ENCODE data around the gene ACE2.

GRCh38 chrX:15643786-15644559, 43.2 kb upstream of the ACE2 start:
- TF ChIP-seq CTCF (conservative IDR thresholded peaks at IDR 0.05; ENCODE audit: low read length) (no peak), EZH2phosphoT487 (IDR thresholded peaks at IDR 0.05; ENCODE audit: borderline replicate concordance, low read depth, low read length) (no peak)

Measured in OCI-LY7 (cell line).